IMR-90 (cell line): Measurements from ENCODE around the gene BLTP1. TPM values are rescaled to one million over a fixed set of nuclear protein-coding genes. Genes with fewer than 3 reads are reported as not detected.

Experiments used
- ATAC-seq: fragments of 200-7000 bp; cut with Tn5 transposase; 2 replicates; pipeline ENCODE4 v1.9.1; 2020; ENCODE audit warnings: low read depth, mild to moderate bottlenecking, moderate library complexity
- BruUV-seq: library from RNA; stranded (reverse); fragments of 400-500 nt; replicated peaks from 2 replicates; lab custom pipeline; 2021; lab: Mats Ljungman, UMichigan
- CTCF ChIA-PET: fragments of 300-600 bp; formaldehyde crosslinking; extraction: SDS; loops from one replicate; lab custom pipeline; 2021; ENCODE audit warnings: antibody characterized with exemption; lab: Yijun Ruan, JAX
- POLR2A ChIA-PET: fragments of 300-600 bp; sonication (Branson Sonifier 250); formaldehyde crosslinking; loops from one replicate; lab custom pipeline; 2022; ENCODE audit warnings: antibody characterized with exemption; ENCODE audit not compliant: unreplicated experiment; lab: Charles Lee
- DNase-seq: peaks from one replicate; pipeline ENCODE4 v3.0.0; 2013
- H2AFZ ChIP-seq: replicated peaks from 2 replicates; pipeline ENCODE3; 2013; ENCODE audit warnings: low read length, mild to moderate bottlenecking; ENCODE audit not compliant: poor library complexity
- H2AK5ac ChIP-seq: 2 replicates; pipeline ENCODE4 v1.6.1; 2013; ENCODE audit warnings: low read depth, low read length, inconsistent platforms
- H2AK9ac ChIP-seq: replicated peaks from 2 replicates; pipeline ENCODE3; 2013; ENCODE audit warnings: mild to moderate bottlenecking, low read depth, low read length, moderate library complexity; ENCODE audit not compliant: poor library complexity
- H2BK120ac ChIP-seq: 2 replicates; pipeline ENCODE4 v1.6.1; 2013; ENCODE audit warnings: low read depth, low read length, inconsistent platforms
- H2BK15ac ChIP-seq: 3 replicates; pipeline ENCODE4 v1.6.1; 2013; ENCODE audit warnings: low read depth, low read length, inconsistent platforms
- H2BK20ac ChIP-seq: 2 replicates; pipeline ENCODE4 v1.6.1; 2013; ENCODE audit warnings: low read depth, mild to moderate bottlenecking, inconsistent platforms, low read length, moderate library complexity
- H2BK5ac ChIP-seq: 2 replicates; pipeline ENCODE4 v1.6.1; 2013; ENCODE audit warnings: mild to moderate bottlenecking, low read depth, low read length, inconsistent platforms; ENCODE audit not compliant: poor library complexity, severe bottlenecking
- H3K14ac ChIP-seq: replicated peaks from 2 replicates; pipeline ENCODE4 v1.6.1; 2013; ENCODE audit warnings: low read depth, low read length, inconsistent platforms
- H3K18ac ChIP-seq: 2 replicates; pipeline ENCODE4 v1.6.1; 2013; ENCODE audit warnings: low read depth, low read length, control low read depth
- H3K23ac ChIP-seq: 2 replicates; pipeline ENCODE4 v1.6.1; 2013; ENCODE audit warnings: low read depth, low read length, inconsistent platforms
- H3K27ac ChIP-seq: 2 replicates; pipeline ENCODE4 v1.5.1; 2013; ENCODE audit warnings: mild to moderate bottlenecking, control low read depth, low read length; ENCODE audit not compliant: insufficient read depth
- H3K27me3 ChIP-seq: 2 replicates; pipeline ENCODE4 v1.6.1; 2013; ENCODE audit warnings: low read length; ENCODE audit not compliant: control insufficient read depth, insufficient read depth
- H3K36me3 ChIP-seq: 2 replicates; pipeline ENCODE4 v1.6.1; 2013; ENCODE audit warnings: low read length, mixed read lengths; ENCODE audit not compliant: control insufficient read depth, insufficient read depth
- H3K4ac ChIP-seq: 2 replicates; pipeline ENCODE4 v1.6.1; 2013; ENCODE audit warnings: low read depth, low read length, inconsistent platforms
- H3K4me1 ChIP-seq: 2 replicates; pipeline ENCODE4 v1.6.1; 2013; ENCODE audit warnings: low read length, mixed read lengths; ENCODE audit not compliant: control insufficient read depth, insufficient read depth
- H3K4me2 ChIP-seq: 2 replicates; pipeline ENCODE4 v1.6.1; 2013; ENCODE audit warnings: low read depth, mild to moderate bottlenecking, control low read depth, low read length, moderate library complexity
- H3K4me3 ChIP-seq: 2 replicates; pipeline ENCODE4 v1.5.1; 2013; ENCODE audit warnings: low read depth, mild to moderate bottlenecking, control low read depth, low read length, moderate library complexity; ENCODE audit not compliant: insufficient read depth
- H3K56ac ChIP-seq: 2 replicates; pipeline ENCODE4 v1.6.1; 2013; ENCODE audit warnings: low read length, inconsistent platforms; ENCODE audit not compliant: insufficient read depth; ENCODE audit errors: extremely low read depth
- H3K79me1 ChIP-seq, 2 experiments: 2 replicates each; pipeline ENCODE4 v1.6.1; 2013; ENCODE audit warnings: low read length in 2 of 2, inconsistent platforms in 1 of 2, low read depth in 1 of 2
- H3K9ac ChIP-seq: 2 replicates; pipeline ENCODE4 v1.6.1; 2013; ENCODE audit warnings: low read depth, low read length, control low read depth
- H3K9me1 ChIP-seq: 2 replicates; pipeline ENCODE4 v1.6.1; 2013; ENCODE audit warnings: low read length, inconsistent platforms; ENCODE audit not compliant: insufficient read depth
- H3K9me3 ChIP-seq: 2 replicates; pipeline ENCODE4 v1.6.1; 2013; ENCODE audit warnings: low read length; ENCODE audit not compliant: control insufficient read depth, insufficient read depth
- H4K20me1 ChIP-seq: 2 replicates; pipeline ENCODE4 v1.6.1; 2013; ENCODE audit warnings: low read length, inconsistent platforms; ENCODE audit not compliant: insufficient read depth
- H4K5ac ChIP-seq: 2 replicates; pipeline ENCODE4 v1.6.1; 2013; ENCODE audit warnings: mild to moderate bottlenecking, low read depth, low read length, control low read depth
- H4K8ac ChIP-seq, 2 experiments: 2 replicates each; pipeline ENCODE4 v1.6.1; 2013; ENCODE audit warnings: low read depth in 2 of 2, low read length in 2 of 2, control low read depth in 1 of 2, inconsistent platforms in 1 of 2
- H4K91ac ChIP-seq: 2 replicates; pipeline ENCODE4 v1.6.1; 2013; ENCODE audit warnings: low read depth, low read length, inconsistent platforms; ENCODE audit not compliant: insufficient read depth
- BHLHE40 ChIP-seq: fragments of 150-350 bp; IDR thresholded peaks from 2 replicates; pipeline ENCODE4 v1.6.1; 2016; ENCODE audit warnings: mild to moderate bottlenecking, low read depth, low read length
- FOS ChIP-seq: fragments of 150-350 bp; IDR thresholded peaks from 2 replicates; pipeline ENCODE4 v1.6.1; 2016; ENCODE audit warnings: low read depth, low read length
- MAFK ChIP-seq: IDR thresholded peaks from 2 replicates; pipeline ENCODE4 v1.6.1; 2012; ENCODE audit warnings: low read depth, low read length, improper control_type of control experiment
- MAZ ChIP-seq: IDR thresholded peaks from 2 replicates; pipeline ENCODE4 v1.6.1; 2012; ENCODE audit warnings: low read depth, mild to moderate bottlenecking, low read length, improper control_type of control experiment, moderate library complexity, borderline replicate concordance
- MXI1 ChIP-seq: IDR thresholded peaks from 2 replicates; pipeline ENCODE4 v1.6.1; 2012; ENCODE audit warnings: low read depth, mild to moderate bottlenecking, low read length, moderate library complexity, borderline replicate concordance
- NFE2L2 ChIP-seq: fragments of 150-350 bp; IDR thresholded peaks from 2 replicates; pipeline ENCODE4 v1.6.1; 2016; ENCODE audit warnings: low read depth, mild to moderate bottlenecking, low read length
- POLR2A ChIP-seq: IDR thresholded peaks from 2 replicates; pipeline ENCODE4 v1.6.1; 2012; ENCODE audit warnings: mild to moderate bottlenecking, low read depth, low read length
- RAD21 ChIP-seq: IDR thresholded peaks from 2 replicates; pipeline ENCODE4 v1.6.1; 2012; ENCODE audit warnings: low read length, improper control_type of control experiment
- RCOR1 ChIP-seq: IDR thresholded peaks from 2 replicates; pipeline ENCODE4 v1.6.1; 2012; ENCODE audit warnings: mild to moderate bottlenecking, low read length, improper control_type of control experiment; ENCODE audit not compliant: insufficient replicate concordance
- RFX5 ChIP-seq: IDR thresholded peaks from 2 replicates; pipeline ENCODE4 v1.8.0; 2012; ENCODE audit warnings: low read depth, mild to moderate bottlenecking, low read length, moderate library complexity
- WGBS, 2 experiments: methylation state at CpG; one replicate each; pipeline versions ENCODE4 v1.1.5 to v1.1.7; 2013; ENCODE audit warnings: missing lambda C conversion rate in 2 of 2; ENCODE audit not compliant: insufficient read length in 1 of 2; ENCODE audit errors: extremely low coverage in 2 of 2; 5-methylcytosine and 5-hydroxymethylcytosine counted together
- dilution Hi-C: fragments of 300-500 bp; cut with HindIII; formaldehyde crosslinking; loops from one replicate; pipeline ENCODE4 v1.14.3; 2018; ENCODE audit warnings: low sequenced_read_pairs; ENCODE audit not compliant: unreplicated experiment
- in situ Hi-C: fragments of 300-500 bp; cut with MboI; formaldehyde crosslinking; loops from 3 replicates; pipeline ENCODE4 v1.14.3; 2019; ENCODE audit warnings: low sequenced_read_pairs, inconsistent platforms, mixed read lengths
- intact Hi-C: fragments of 100-400 bp; cut with micrococcal nuclease; formaldehyde crosslinking; loops from 2 replicates; pipeline ENCODE4 v1.10.0; 2022
- polyA plus RNA-seq, 3 experiments: library from polyadenylated mRNA; depleted of rRNA; stranded (reverse); fragments of >200 nt; gene quantifications; 2 replicates each; pipeline ENCODE4 v1.2.3, GENCODE V29; 2012; ENCODE audit warnings: low replicate concordance in 1 of 3
- total RNA-seq: library from RNA; depleted of rRNA; stranded (reverse); fragments of >200 nt; gene quantifications from 2 replicates; pipeline ENCODE4 v1.2.3, GENCODE V29; 2012
- TF ChIP-seq, protein P1 (sequence below): conservative IDR thresholded peaks from 2 replicates; pipeline ENCODE4 v1.5.1; 2012; ENCODE audit warnings: mild to moderate bottlenecking, low read depth, low read length, improper control_type of control experiment
- TF ChIP-seq, protein P2 (sequence below): fragments of 150-350 bp; IDR thresholded peaks from 2 replicates; pipeline ENCODE4 v1.6.1; 2016; ENCODE audit warnings: low read depth, mild to moderate bottlenecking, low read length, moderate library complexity, borderline replicate concordance

The BLTP1 gene
- total and polyA plus RNA-seq, 2 of the 4 experiments (the other 2 are of a cell fraction) = 18.9 to 92.7 TPM

DNA sequence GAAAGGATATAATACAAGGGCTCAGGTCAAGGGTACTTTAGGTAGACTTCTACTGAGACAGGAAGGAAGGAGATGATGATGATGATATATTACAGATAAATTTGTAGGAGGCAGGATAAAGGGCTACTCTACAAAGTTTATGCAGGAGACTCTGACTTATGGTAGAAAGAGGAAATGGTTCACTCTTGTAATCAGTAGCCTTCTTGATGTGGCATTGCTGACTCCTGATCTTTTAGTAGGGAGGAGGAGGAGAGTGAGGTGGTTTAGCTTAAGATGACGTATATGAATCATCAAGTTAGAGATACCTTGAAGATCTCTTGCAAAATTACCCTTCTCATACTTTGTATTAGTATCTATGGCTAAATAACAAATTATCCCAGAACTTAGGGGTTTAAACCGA, 4.7 kb downstream of the BLTP1 start:
- H3K4ac ChIP-seq = no peak overlapping the region
- H3K14ac ChIP-seq = no peak overlapping the region
- H3K9me1 ChIP-seq = peaks cover 3% of the 10 kb centered on the region; the same call in 1 of the 2 replicates
- CTCF ChIA-PET = no interaction called here
- no peak overlapping the region for H3K56ac ChIP-seq
- H3K27me3 ChIP-seq = no peaks in the 10 kb centered on the region
- H4K5ac ChIP-seq = no peak overlapping the region
- H3K9me3 ChIP-seq = no peaks in the 10 kb centered on the region
- ATAC-seq (no peak), DNase-seq (peak; percentile 21)
- peaks cover 22 to 43% of the 10 kb centered on the region in 2 experiments for H3K79me1 ChIP-seq
- H4K91ac ChIP-seq = no peak overlapping the region
- no peak overlapping the region for H3K27ac ChIP-seq
- dilution Hi-C loops = no loop called here
- no peak overlapping the region for H2BK15ac ChIP-seq
- no peak overlapping the region for H3K23ac ChIP-seq
- intact Hi-C loops = no loop called here
- no TSS peak for BruUV-seq
- TF ChIP-seq, protein P1, sequence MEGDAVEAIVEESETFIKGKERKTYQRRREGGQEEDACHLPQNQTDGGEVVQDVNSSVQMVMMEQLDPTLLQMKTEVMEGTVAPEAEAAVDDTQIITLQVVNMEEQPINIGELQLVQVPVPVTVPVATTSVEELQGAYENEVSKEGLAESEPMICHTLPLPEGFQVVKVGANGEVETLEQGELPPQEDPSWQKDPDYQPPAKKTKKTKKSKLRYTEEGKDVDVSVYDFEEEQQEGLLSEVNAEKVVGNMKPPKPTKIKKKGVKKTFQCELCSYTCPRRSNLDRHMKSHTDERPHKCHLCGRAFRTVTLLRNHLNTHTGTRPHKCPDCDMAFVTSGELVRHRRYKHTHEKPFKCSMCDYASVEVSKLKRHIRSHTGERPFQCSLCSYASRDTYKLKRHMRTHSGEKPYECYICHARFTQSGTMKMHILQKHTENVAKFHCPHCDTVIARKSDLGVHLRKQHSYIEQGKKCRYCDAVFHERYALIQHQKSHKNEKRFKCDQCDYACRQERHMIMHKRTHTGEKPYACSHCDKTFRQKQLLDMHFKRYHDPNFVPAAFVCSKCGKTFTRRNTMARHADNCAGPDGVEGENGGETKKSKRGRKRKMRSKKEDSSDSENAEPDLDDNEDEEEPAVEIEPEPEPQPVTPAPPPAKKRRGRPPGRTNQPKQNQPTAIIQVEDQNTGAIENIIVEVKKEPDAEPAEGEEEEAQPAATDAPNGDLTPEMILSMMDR = no peak
- TF ChIP-seq BHLHE40 = no peak
- no peak for TF ChIP-seq RFX5
- no peak for TF ChIP-seq NFE2L2
- TF ChIP-seq POLR2A = no peak
- no peak for TF ChIP-seq MXI1
- TF ChIP-seq FOS = no peak
- no peak for TF ChIP-seq MAFK
- no peak for TF ChIP-seq MAZ
- TF ChIP-seq RAD21 = no peak
- TF ChIP-seq, protein P2, sequence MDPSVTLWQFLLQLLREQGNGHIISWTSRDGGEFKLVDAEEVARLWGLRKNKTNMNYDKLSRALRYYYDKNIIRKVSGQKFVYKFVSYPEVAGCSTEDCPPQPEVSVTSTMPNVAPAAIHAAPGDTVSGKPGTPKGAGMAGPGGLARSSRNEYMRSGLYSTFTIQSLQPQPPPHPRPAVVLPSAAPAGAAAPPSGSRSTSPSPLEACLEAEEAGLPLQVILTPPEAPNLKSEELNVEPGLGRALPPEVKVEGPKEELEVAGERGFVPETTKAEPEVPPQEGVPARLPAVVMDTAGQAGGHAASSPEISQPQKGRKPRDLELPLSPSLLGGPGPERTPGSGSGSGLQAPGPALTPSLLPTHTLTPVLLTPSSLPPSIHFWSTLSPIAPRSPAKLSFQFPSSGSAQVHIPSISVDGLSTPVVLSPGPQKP = no peak
- no peak for TF ChIP-seq RCOR1
- no peak overlapping the region for H3K4me3 ChIP-seq
- POLR2A ChIA-PET = no interaction called here
- H2BK20ac ChIP-seq = no peak overlapping the region
- WGBS, 2 experiments = no CpG with 5 or more reads among the region's 2 CpGs
- H3K18ac ChIP-seq = no peak overlapping the region
- H3K9ac ChIP-seq = no peak overlapping the region
- H2AK9ac ChIP-seq = no peak overlapping the region
- no peaks in the 10 kb centered on the region; the same call in 1 of the 2 replicates for H3K36me3 ChIP-seq
- no peak overlapping the region for H2BK120ac ChIP-seq
- H2AK5ac ChIP-seq = no peak overlapping the region
- H4K8ac ChIP-seq = no peak overlapping the region
- in situ Hi-C loops = no loop called here
- no peaks in the 10 kb centered on the region; the same call in 1 of the 2 replicates for H3K4me1 ChIP-seq
- H2BK5ac ChIP-seq = no peak overlapping the region
- H2AFZ ChIP-seq = no peak overlapping the region
- H4K20me1 ChIP-seq = peaks cover 3% of the 10 kb centered on the region; the same call in 1 of the 2 replicates
- H3K4me2 ChIP-seq = no peak overlapping the region
